DND-41 (cell line): ENCODE results near the gene KIFC3.

Experiments used
- EZH2 ChIP-seq: IDR thresholded peaks from 3 replicates; pipeline ENCODE4 v1.6.1; 2012; ENCODE audit warnings: borderline replicate concordance, low read depth, mild to moderate bottlenecking, moderate library complexity, low read length, inconsistent platforms; ENCODE audit not compliant: severe bottlenecking
- TF ChIP-seq, protein P1 (sequence below): IDR thresholded peaks from 2 replicates; pipeline ENCODE4 v1.5.1; 2012; ENCODE audit warnings: borderline replicate concordance, low read length, moderate library complexity, mild to moderate bottlenecking; ENCODE audit not compliant: poor library complexity, severe bottlenecking; ENCODE audit errors: extremely low read depth

DNA sequence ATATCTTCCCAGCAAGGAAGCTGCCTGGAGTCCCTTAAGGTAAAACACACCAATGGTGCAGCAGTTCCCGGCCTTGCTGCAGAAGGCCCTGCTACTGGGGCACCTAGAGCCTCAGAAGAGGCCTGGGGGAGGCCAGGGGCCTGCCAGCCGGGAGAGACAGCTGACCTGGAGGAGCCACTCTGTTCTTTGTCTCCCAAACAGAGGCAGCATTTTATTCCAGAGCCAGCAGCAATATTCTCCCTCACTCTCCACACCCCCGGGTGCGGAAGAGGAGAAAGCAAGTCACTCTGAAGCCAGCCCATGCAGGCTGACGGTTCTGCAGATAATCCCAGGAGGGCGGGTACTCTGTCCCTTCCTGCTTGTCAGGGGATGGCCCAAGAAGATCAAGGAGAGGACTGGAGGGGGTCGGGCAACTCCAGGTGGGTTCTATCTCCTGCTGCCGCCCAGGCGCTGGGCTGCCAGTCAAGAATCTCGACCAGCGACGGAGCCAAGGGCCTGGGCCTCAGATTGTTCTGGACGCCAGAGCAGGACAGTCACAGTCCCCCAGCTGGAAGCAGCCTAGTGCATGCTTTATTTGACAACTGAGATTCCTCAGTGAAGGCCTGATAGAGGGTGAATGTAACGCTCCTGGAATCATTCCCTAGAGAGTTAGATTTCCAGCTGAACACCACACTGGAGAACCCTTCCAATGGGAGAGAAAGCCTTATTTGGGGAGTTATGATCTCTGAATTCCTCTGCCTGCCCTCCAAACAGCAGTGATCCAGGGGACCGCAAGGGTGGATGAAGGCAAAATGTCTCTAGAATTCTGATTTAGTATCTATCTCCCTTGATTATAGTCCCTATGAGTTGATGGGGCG is 1.1 kb upstream of the KIFC3 start:
- no peak for TF ChIP-seq EZH2
- TF ChIP-seq, protein P1, sequence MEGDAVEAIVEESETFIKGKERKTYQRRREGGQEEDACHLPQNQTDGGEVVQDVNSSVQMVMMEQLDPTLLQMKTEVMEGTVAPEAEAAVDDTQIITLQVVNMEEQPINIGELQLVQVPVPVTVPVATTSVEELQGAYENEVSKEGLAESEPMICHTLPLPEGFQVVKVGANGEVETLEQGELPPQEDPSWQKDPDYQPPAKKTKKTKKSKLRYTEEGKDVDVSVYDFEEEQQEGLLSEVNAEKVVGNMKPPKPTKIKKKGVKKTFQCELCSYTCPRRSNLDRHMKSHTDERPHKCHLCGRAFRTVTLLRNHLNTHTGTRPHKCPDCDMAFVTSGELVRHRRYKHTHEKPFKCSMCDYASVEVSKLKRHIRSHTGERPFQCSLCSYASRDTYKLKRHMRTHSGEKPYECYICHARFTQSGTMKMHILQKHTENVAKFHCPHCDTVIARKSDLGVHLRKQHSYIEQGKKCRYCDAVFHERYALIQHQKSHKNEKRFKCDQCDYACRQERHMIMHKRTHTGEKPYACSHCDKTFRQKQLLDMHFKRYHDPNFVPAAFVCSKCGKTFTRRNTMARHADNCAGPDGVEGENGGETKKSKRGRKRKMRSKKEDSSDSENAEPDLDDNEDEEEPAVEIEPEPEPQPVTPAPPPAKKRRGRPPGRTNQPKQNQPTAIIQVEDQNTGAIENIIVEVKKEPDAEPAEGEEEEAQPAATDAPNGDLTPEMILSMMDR, result no peak
